Trophoblast cell (in vitro differentiated cells and primary cell): ENCODE results near the gene KIAA0513.

Experiments used
- DNase-seq, 2 donors: peaks; one replicate each; pipeline ENCODE4 v3.0.0-alpha.2; 2016
- H2AFZ ChIP-seq: 2 replicates; pipeline ENCODE4 v1.6.1; 2013; ENCODE audit warnings: low read length, moderate library complexity, mild to moderate bottlenecking; ENCODE audit not compliant: insufficient read depth, poor library complexity
- H2AK5ac ChIP-seq: 2 replicates; pipeline ENCODE4 v1.6.1; 2013; ENCODE audit warnings: mild to moderate bottlenecking, low read length
- H2BK120ac ChIP-seq: 2 replicates; pipeline ENCODE4 v1.6.1; 2013; ENCODE audit warnings: low read length, mild to moderate bottlenecking, moderate library complexity; ENCODE audit not compliant: insufficient read depth, poor library complexity
- H2BK12ac ChIP-seq: 2 replicates; pipeline ENCODE4 v1.6.1; 2013; ENCODE audit warnings: mild to moderate bottlenecking, low read length, moderate library complexity
- H2BK5ac ChIP-seq: 2 replicates; pipeline ENCODE4 v1.6.1; 2013; ENCODE audit warnings: low read length, low read depth, moderate library complexity, mild to moderate bottlenecking; ENCODE audit not compliant: poor library complexity
- H3K14ac ChIP-seq: 2 replicates; pipeline ENCODE4 v1.6.1; 2013; ENCODE audit warnings: mild to moderate bottlenecking, low read length
- H3K18ac ChIP-seq: 2 replicates; pipeline ENCODE4 v1.6.1; 2013; ENCODE audit warnings: mild to moderate bottlenecking, low read length
- H3K23ac ChIP-seq: 2 replicates; pipeline ENCODE4 v1.6.1; 2013; ENCODE audit warnings: low read length
- H3K27ac ChIP-seq: 2 replicates; pipeline ENCODE4 v1.5.1; 2013; ENCODE audit warnings: low read depth, mild to moderate bottlenecking, inconsistent platforms, low read length, moderate library complexity
- H3K27me3 ChIP-seq: 2 replicates; pipeline ENCODE4 v1.6.1; 2013; ENCODE audit warnings: inconsistent platforms, mild to moderate bottlenecking, low read length, moderate library complexity; ENCODE audit not compliant: insufficient read depth
- H3K36me3 ChIP-seq, 2 experiments: 1 replicate in 1 of 2; 2 replicates in 1 of 2; pipeline ENCODE4 v1.6.1; 2013; ENCODE audit warnings: low read length in 2 of 2, mild to moderate bottlenecking in 2 of 2, moderate library complexity in 1 of 2; ENCODE audit not compliant: insufficient read depth in 2 of 2, control insufficient read depth in 1 of 2
- H3K4ac ChIP-seq: 2 replicates; pipeline ENCODE4 v1.6.1; 2013; ENCODE audit warnings: low read depth, mild to moderate bottlenecking, low read length, moderate library complexity
- H3K4me1 ChIP-seq, 2 experiments: 1 replicate in 1 of 2; 2 replicates in 1 of 2; pipeline ENCODE4 v1.6.1; 2013; ENCODE audit warnings: low read length in 2 of 2, mild to moderate bottlenecking in 2 of 2, moderate library complexity in 1 of 2; ENCODE audit not compliant: insufficient read depth in 2 of 2, control insufficient read depth in 1 of 2
- H3K4me2 ChIP-seq: 2 replicates; pipeline ENCODE4 v1.6.1; 2013; ENCODE audit warnings: inconsistent platforms, mild to moderate bottlenecking, low read length, moderate library complexity
- H3K4me3 ChIP-seq: 2 replicates; pipeline ENCODE4 v1.5.1; 2013; ENCODE audit warnings: mild to moderate bottlenecking, low read depth, low read length, inconsistent platforms
- H3K79me1 ChIP-seq: one replicate; pipeline ENCODE4 v1.6.1; 2013; ENCODE audit warnings: low read length
- H3K79me2 ChIP-seq: 2 replicates; pipeline ENCODE4 v1.6.1; 2013; ENCODE audit warnings: low read length, mild to moderate bottlenecking; ENCODE audit not compliant: control insufficient read depth, insufficient read depth, poor library complexity
- H3K9ac ChIP-seq: 2 replicates; pipeline ENCODE4 v1.6.1; 2013; ENCODE audit warnings: mild to moderate bottlenecking, low read length
- H3K9me3 ChIP-seq: 2 replicates; pipeline ENCODE4 v1.6.1; 2013; ENCODE audit warnings: low read depth, mild to moderate bottlenecking, control low read depth, inconsistent platforms, low read length; ENCODE audit not compliant: insufficient read depth
- H4K12ac ChIP-seq: 2 replicates; pipeline ENCODE4 v1.6.1; 2013; ENCODE audit warnings: low read depth, mild to moderate bottlenecking, low read length, moderate library complexity
- H4K8ac ChIP-seq: 2 replicates; pipeline ENCODE4 v1.6.1; 2013; ENCODE audit warnings: low read depth, mild to moderate bottlenecking, low read length, moderate library complexity
- H4K91ac ChIP-seq: one replicate; pipeline ENCODE4 v1.6.1; 2013; ENCODE audit warnings: low read depth, mild to moderate bottlenecking, low read length, moderate library complexity
- WGBS: extraction: QIAGEN DNeasy Blood & Tissue Kit; methylation state at CpG from one replicate; pipeline ENCODE4 v1.1.7; 2013; ENCODE audit warnings: missing lambda C conversion rate; ENCODE audit not compliant: insufficient read length, insufficient coverage; ENCODE audit errors: extremely low coverage; 5-methylcytosine and 5-hydroxymethylcytosine counted together

The KIAA0513 gene

DNA sequence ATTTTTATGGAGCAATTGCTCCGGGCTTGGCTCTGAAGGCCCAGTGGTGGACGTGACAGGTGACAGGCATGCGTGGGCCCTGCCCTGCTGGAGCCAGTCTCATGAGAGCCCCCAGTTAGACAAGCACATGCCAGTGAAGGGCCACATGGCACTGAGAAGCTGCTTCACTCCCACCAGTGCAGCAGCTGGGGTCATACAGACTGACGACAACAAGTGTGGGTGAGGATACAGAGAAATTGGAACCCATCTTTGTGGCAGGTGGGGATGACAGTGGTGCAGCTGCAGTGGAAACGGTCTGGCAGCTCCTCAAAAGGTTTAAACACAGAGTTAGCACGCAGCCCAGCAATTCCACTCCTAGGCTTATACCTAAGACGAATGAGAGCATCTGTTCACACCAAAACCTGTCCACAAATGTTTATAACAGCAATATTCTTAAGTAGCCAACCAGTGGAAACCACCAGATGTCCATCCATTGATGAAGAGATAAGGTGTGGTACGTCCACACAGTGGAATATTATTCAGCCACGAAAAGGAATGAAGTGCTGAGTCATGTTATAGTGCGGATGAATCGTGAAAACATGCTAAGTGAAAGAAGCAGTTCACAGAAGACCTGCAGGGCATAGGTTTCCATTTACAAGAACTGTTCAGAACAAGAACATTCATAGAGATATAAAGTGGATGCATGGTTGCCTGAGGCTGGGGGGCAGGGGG lies 97.2 kb downstream of the KIAA0513 start:
- no CpG with 5 or more reads among the region's 11 CpGs for WGBS
- Histone ChIP-seq H4K8ac (no peak overlapping the region), H2BK120ac (peak overlapping the region; percentile 0)

DNA sequence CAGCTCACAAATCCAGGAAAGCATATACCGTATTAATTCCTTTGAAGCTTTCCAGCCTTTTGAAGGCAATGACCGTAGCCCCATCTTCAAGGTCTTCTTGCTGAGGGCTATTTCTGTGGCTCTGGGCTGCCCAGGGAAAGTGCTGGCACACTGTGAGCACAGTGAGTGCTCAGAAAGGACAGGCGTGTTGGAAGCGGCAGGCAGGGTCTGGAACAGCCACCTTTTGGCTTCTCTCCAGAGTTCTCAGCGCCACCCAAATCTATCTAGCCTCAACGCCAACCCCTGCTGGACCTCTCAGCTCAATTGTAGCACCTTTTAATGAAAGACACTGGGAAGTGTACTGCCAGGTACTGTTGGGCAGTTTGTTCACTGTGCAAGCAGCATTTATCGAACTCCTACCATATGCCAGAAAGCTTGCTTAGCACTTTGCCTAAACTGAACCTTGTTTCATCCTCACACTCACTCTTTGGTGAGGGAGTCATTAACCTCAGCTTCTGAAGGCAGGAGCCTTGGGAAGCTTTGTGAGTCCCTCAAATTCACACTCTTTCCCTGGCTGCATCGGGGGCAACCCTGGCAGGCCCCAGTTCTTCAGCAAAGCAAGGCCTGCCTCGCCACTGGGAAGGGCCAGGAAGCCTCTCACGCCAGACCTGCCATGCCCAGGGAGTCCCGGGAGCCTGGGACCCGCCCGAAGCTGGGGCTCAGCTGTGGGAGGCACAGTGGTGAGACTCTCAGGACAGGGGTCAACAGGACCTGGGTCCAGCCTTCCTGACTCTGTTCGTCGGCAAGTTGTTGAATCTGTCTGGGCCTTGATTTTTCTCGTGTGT lies 98.2 kb downstream of the KIAA0513 start:
- peak overlapping the region; percentile 91 for H2BK12ac ChIP-seq
- H3K4me1 ChIP-seq, result peaks cover 16 to 21% of the 10 kb centered on the region in 2 experiments
- no peaks in the 10 kb centered on the region for H3K9me3 ChIP-seq
- no peak overlapping the region for H2AFZ ChIP-seq
- H3K36me3 ChIP-seq, result no peaks in the 10 kb centered on the region
- no peak overlapping the region for H3K4ac ChIP-seq
- H2BK5ac ChIP-seq, result no peak overlapping the region
- H3K4me3 ChIP-seq, result no peak overlapping the region
- H3K23ac ChIP-seq, result no peak overlapping the region
- H3K79me2 ChIP-seq, result no peaks in the 10 kb centered on the region
- peaks cover 9% of the 10 kb centered on the region for H3K79me1 ChIP-seq
- no peak for DNase-seq
- WGBS, result no CpG with 5 or more reads among the region's 16 CpGs
- no peak overlapping the region for H3K9ac ChIP-seq
- no peaks in the 10 kb centered on the region for H3K27me3 ChIP-seq
- peak overlapping the region; percentile 52 for H4K91ac ChIP-seq
- H4K12ac ChIP-seq, result no peak overlapping the region
- peak overlapping the region; percentile 82 for H2AK5ac ChIP-seq
- no peak overlapping the region for H3K18ac ChIP-seq
- no peak overlapping the region for H3K14ac ChIP-seq
- peak overlapping the region; percentile 68 for H2BK120ac ChIP-seq
- H4K8ac ChIP-seq, result no peak overlapping the region
- no peak overlapping the region for H3K4me2 ChIP-seq
- no peak overlapping the region for H3K27ac ChIP-seq

More for the DNA sequence above, 97.2 kb downstream of the KIAA0513 start:
- Histone ChIP-seq H3K18ac (no peak overlapping the region), H3K14ac (no peak overlapping the region), H3K4me3 (no peak overlapping the region), H3K4ac (no peak overlapping the region), H4K12ac (no peak overlapping the region), H3K9ac (no peak overlapping the region), H3K23ac (no peak overlapping the region), H3K36me3 (no peaks in the 10 kb centered on the region), H3K79me2 (no peaks in the 10 kb centered on the region), H2BK5ac (no peak overlapping the region), H2AK5ac (no peak overlapping the region), H3K9me3 (no peaks in the 10 kb centered on the region), H3K27me3 (no peaks in the 10 kb centered on the region), H3K27ac (no peak overlapping the region), H2AFZ (no peak overlapping the region), H4K91ac (peak overlapping the region; percentile 68), H3K4me1 (peaks cover 16 to 21% of the 10 kb centered on the region in 2 experiments), H2BK12ac (no peak overlapping the region), H3K4me2 (no peak overlapping the region), H3K79me1 (peaks cover 9% of the 10 kb centered on the region)
- DNase-seq, result peak; percentile 55 to 67

DNA sequence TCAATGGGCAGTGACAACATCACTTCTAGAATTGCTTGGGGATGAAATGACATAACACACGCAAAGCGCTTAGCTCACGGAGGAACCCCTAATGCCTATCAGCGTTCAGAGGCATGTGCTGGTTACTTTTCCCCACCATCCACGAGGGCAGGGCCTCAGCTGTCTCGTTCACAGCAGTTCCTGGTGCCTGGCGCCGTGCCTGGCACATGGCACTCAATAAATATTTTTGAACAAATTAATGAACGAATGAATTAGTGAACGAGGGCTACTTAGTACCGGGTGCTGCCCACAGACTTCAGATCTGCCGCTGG lies 98.8 kb downstream of the KIAA0513 start:
- H2AK5ac ChIP-seq, result peak overlapping the region; percentile 52
- peak overlapping the region; percentile 7 for H4K91ac ChIP-seq
- H2AFZ ChIP-seq, result no peak overlapping the region
- H3K79me1 ChIP-seq, result peaks cover 9% of the 10 kb centered on the region
- H3K27me3 ChIP-seq, result no peaks in the 10 kb centered on the region
- H3K18ac ChIP-seq, result no peak overlapping the region
- H3K9ac ChIP-seq, result no peak overlapping the region
- no peaks in the 10 kb centered on the region for H3K9me3 ChIP-seq
- WGBS, result no CpG with 5 or more reads among the region's 12 CpGs
- no peak overlapping the region for H2BK5ac ChIP-seq
- no peak overlapping the region for H3K14ac ChIP-seq
- H4K8ac ChIP-seq, result no peak overlapping the region
- no peak overlapping the region for H2BK12ac ChIP-seq
- no peaks in the 10 kb centered on the region for H3K36me3 ChIP-seq
- H3K4me3 ChIP-seq, result no peak overlapping the region
- DNase-seq, result no peak
- no peak overlapping the region for H2BK120ac ChIP-seq
- H3K4ac ChIP-seq, result no peak overlapping the region
- H3K79me2 ChIP-seq, result no peaks in the 10 kb centered on the region
- no peak overlapping the region for H3K27ac ChIP-seq
- H4K12ac ChIP-seq, result no peak overlapping the region
- H3K4me2 ChIP-seq, result no peak overlapping the region
- no peak overlapping the region for H3K23ac ChIP-seq
- peaks cover 16 to 21% of the 10 kb centered on the region in 2 experiments for H3K4me1 ChIP-seq

DNA sequence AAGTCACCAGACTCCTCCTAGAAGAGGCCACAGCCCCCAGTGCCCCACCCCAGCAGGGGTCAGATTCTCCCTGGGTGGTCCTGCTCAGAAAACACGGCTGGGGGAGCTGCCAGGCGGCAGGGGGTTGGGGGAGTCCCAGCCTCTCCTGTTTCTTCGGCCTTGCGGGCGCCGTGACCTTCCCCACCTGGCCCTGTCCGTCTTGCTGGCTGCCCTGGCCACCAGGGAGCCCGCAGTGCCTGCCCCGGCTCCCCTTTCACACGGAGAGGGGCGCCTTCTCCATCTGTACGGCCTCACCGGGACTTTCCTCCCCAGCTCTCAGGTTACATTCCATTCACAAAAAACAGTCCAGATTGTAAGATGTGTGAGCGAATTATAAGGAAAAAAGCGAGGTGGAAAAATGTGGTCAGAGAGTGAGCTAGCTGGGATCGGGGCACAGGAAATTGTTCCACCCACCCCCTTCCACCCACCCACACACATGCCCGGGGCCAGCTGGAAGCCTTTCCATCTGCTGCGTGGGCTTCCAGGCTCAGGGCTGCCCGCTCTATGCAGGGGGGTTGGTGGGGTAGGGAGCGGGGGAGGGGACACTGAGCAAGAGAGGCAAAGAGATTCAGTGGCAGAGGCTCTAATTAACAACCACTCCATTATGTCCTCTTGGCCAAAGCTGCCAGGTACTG lies 99.2 kb downstream of the KIAA0513 start:
- Histone ChIP-seq H2BK5ac (no peak overlapping the region), H2BK120ac (peak overlapping the region; percentile 30), H3K4me2 (peak overlapping the region; percentile 21), H3K27me3 (no peaks in the 10 kb centered on the region), H3K18ac (no peak overlapping the region), H3K79me2 (no peaks in the 10 kb centered on the region), H3K14ac (peak overlapping the region; percentile 24), H3K4me3 (no peak overlapping the region), H4K91ac (no peak overlapping the region), H3K4ac (no peak overlapping the region), H3K23ac (no peak overlapping the region), H3K79me1 (peaks cover 9% of the 10 kb centered on the region), H3K4me1 (peaks cover 16 to 21% of the 10 kb centered on the region in 2 experiments), H3K27ac (no peak overlapping the region), H3K36me3 (no peaks in the 10 kb centered on the region), H4K8ac (peak overlapping the region; percentile 28), H3K9me3 (no peaks in the 10 kb centered on the region), H2AFZ (no peak overlapping the region), H2BK12ac (peak overlapping the region; percentile 27), H3K9ac (no peak overlapping the region), H4K12ac (no peak overlapping the region), H2AK5ac (no peak overlapping the region)
- no CpG with 5 or more reads among the region's 20 CpGs for WGBS
- peak in 1 of 2 donors; percentile 22 for DNase-seq
